ENCODE data around the gene FKBP10.
"Not testable (repeated sequence)": the region's sequence is repeated elsewhere in the genome, so short reads cannot be mapped to it uniquely, and the experiment has no call there.

Gene FKBP10

DNA sequence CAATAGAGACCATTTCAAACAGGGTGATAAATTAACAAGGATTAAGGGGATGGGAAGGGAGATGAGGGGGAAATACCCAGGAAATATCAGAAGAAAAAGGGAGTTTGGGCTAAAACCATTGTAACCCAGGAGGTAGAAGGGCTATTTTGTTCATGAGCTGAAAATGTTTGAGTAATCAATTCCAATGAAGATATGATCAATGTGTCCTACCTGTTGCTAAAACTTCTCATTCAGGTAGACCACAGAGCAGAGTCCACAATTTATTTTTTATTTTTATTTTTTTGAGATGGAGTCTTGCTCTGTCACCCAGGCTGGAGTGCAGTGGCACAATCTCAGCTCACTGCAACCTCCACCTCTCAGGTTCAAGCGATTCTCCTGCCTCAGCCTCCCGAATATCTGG is 26.6 kb downstream of the FKBP10 start:
- DNase-seq (ENCODE audit: low read depth in 2 of 2): not testable (repeated sequence)

- DNase-seq (ENCODE audit: low read depth in 2 of 2): not testable (repeated sequence)
Measured at GRCh38 chr17:41840781-41841180, 28.0 kb downstream of the FKBP10 start.

DNA sequence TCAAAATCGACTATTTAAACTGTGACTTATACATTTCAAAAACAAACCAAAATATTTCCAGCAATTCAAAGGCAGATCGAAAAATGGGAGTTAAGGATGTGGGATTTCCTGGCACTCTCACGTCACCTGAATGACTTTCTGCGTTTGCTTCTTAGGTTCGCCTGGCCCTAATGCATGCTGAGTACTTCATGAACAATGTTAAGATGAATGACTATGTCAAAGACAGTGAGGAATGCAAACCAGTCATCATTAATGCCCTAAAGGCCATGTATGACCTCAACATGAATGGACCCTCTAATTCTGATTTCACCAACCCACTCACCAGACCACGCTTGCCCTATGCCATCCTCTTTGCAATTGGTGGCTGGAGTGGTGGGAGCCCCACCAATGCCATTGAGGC is 32.2 kb downstream of the FKBP10 start:
- no peak for DNase-seq (ENCODE audit: low read depth in 2 of 2)

DNA sequence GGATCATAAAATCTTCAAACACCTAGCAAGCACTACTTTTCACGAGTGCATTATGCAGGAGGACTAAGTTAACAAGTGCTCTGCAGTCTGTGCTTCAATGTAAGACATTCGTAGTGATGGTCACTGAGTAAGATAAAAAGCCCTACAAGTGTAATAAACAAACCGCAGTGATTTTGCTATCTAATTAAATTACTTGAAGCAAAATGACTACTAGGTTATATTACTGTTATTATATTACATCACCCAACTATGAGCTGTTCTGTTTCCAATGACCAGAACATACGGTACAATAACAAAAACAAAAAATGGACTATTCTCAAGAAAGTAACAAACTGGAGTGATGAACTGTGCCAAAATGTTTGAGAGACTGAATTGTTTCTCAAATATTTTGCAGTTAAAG is 36.0 kb downstream of the FKBP10 start:
- DNase-seq (ENCODE audit: low read depth in 2 of 2): no peak

DNA sequence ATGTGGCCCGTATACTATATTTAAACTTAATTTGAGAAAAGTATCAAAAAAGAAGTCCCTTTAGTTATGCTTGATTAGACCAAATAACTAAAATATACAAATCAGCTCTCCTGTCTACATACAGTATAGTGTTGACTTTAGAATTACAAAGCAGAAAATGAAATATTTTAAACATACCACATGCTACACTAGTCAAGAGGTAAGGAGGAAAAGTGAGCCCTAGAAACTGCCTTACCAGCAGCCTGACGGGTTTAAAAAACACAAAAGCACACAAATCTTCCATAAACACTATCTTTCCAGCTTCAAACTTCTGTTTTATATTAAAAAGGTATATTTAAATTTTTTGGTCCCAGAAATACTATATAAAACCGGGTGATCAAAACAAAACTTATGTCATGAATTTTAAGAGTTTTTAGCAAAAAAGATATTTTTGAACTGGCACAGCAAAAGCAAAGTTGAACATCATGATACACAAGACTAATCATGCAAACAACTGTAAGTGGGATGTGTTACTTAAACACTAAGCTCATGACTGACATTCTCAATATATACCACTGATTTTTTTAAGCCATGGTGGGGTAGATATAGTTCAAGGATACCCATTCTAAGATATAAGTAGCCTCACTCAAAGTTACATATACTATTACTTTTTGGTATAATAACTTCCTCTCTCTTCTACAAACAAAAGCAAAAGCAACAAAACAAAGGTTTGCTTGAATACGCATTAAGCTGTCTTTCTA is 36.6 kb downstream of the FKBP10 start:
- no peak for DNase-seq (ENCODE audit: low read depth in 2 of 2)

GRCh38 chr17:41851382-41851781 is 38.6 kb downstream of the FKBP10 start:
- DNase-seq (ENCODE audit: low read depth in 2 of 2): not testable (repeated sequence)

DNA sequence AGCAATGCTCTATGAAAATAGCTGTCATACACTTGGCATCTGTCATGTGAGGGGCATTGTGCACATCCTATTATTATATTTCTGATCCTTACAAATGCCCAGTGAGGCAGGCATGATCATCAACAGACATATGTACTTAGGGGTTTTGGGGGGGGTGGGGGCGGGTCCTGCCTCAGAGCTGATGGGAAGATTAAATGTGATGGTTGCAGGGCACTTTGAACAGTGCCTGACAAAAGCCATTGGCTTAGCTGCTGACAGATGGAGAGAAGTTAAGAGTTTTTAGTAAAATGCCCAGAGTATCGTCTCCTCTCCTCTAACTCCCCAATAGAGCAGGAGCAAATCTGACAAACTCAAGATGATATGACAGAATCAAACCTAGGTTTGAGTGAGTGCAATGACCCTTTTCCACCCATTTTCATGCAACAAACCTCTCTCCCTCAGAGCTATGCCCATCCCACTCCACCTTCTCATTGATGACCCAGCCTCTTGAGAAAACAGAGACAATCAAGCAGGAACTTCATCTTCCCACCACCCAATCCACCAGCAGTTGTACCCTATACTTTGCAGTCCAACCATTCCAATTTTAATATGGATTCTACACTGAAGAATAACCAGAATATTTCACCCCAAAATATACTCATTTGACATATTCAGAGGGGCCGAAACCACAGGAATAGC is 47.6 kb downstream of the FKBP10 start:
- no peak for DNase-seq (ENCODE audit: low read depth in 2 of 2)

DNA sequence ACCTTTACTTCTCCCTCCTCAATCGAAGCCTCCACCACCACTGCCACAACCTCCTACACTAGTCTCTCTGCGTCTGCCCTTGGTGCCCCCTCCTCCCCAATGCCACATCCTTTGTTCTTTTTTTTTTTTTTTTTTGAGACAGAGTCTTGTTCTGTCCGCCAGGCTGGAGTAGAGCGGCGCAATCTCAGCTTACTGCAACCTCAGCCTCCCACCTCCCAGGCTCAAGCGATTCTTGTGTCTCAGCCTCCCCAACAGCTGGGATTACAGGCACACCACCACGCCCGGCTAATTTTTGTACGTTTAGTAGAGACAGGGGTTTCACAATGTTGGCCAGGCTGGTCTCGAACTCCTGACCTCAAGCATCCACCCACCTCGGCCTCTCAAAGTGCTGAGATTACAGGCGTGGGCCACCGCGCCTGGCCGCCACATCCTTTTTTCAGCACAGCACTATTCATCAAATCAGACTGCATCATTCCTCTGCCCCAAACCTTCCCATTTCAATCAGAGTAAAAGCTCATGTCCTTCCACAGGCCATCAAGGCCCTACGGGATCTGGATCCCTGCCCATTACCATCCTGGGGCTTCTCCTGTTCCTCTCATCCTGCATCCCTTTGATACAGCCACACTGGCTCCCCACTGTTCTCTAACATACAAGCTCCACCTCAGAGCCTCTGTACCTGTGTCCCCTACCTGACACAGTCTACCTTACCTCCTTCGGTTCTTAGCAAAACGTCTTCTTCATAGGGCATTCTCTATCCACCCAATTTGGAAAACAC is 50.5 kb downstream of the FKBP10 start:
- no peak for DNase-seq (ENCODE audit: low read depth in 2 of 2)

GRCh38 chr17:41864498-41864835 is 51.7 kb downstream of the FKBP10 start:
- peak in 1 of 2 donors; percentile 27 for DNase-seq (ENCODE audit: low read depth in 2 of 2)

GRCh38 chr17:41864836-41865595 is 52.2 kb downstream of the FKBP10 start, which contains the start of gene KLHL11:
TSS of gene KLHL11 (minus strand) at chr17:41865423. CDS start at chr17:41865370, 53 bp downstream.
- peak; percentile 72 to 75 for DNase-seq (ENCODE audit: low read depth in 2 of 2)

DNA sequence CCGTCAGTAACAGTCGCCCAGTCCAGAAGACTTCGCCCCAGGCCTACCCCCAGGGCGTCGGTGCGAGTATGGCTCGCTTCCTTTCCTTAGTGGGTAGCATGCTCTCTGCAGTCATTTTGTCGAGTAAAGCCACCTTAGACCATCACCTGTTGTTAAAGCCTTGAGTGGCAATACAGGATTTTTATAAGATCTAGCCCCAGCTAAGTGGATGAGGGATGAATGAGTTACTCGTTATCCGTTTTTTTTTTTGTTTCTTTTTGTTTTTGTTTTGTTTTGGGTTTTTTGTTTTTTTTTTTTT is 52.7 kb downstream of the FKBP10 start:
- DNase-seq (ENCODE audit: low read depth in 2 of 2): no peak

DNA sequence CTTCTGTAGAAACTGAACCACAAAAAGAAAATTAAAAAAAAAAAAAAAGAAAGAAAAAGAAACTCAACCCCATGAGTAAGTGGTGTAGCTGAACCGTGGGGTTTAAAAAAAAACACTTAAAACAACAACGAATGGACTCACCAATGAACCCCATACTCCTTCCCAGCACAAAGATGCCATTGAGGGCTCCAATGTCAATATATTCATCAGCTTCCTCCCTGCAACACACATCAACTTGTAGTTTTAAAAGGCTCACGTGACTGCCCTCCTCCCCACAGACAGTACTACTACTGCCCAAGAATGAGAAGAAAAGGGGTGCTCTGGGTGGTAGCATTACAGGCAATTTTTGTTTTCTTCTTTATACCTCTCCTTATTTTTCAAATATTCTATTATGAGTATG is 55.8 kb downstream of the FKBP10 start:
- DNase-seq (ENCODE audit: low read depth in 2 of 2): no peak

- no peak for DNase-seq (ENCODE audit: low read depth in 2 of 2)
Measured at GRCh38 chr17:41869426-41869825, 56.6 kb downstream of the FKBP10 start.

GRCh38 chr17:41870097-41870496 is 57.3 kb downstream of the FKBP10 start:
- DNase-seq (ENCODE audit: low read depth in 2 of 2): no peak

- DNase-seq (ENCODE audit: low read depth in 2 of 2): no peak
Measured at GRCh38 chr17:41870627-41871026, 57.8 kb downstream of the FKBP10 start.

DNA sequence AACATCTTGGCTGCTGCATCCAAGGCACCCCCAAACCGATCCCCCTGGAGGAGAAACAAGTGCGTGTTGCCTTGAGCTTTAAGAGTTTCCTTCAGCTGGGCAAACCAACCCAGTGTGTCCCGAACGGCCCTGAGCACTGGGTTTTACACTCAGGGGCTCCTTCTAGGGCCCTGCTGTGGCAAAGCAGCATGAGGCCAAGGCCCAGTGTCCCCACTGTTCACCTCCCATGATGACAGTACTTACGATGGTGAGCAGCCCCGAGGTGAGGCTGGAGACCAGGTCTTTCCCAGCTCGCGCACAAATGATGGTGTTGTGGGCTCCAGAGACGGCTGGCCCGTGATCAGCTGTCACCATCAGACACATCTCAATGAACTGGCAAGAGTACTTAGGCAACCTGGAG is 59.0 kb downstream of the FKBP10 start:
- DNase-seq (ENCODE audit: low read depth in 2 of 2): no peak
